ENCODE results near the gene FBXL20.

Gene FBXL20

GRCh38 chr17:39244600-39245570, 156.5 kb downstream of the FBXL20 start:
- DNase-seq = peak; percentile 98

- no peak for DNase-seq
Observed at GRCh38 chr17:39244016-39244599, 157.3 kb downstream of the FBXL20 start.

GRCh38 chr17:39243155-39243554, 158.3 kb downstream of the FBXL20 start:
- no peak for DNase-seq

GRCh38 chr17:39240631-39241030, 160.8 kb downstream of the FBXL20 start:
- DNase-seq = no peak

GRCh38 chr17:39239640-39240314, 161.6 kb downstream of the FBXL20 start:
- peak; percentile 83 for DNase-seq

- DNase-seq = peak; percentile 79
Observed at GRCh38 chr17:39238311-39238972, 163.0 kb downstream of the FBXL20 start.

GRCh38 chr17:39237586-39237985, 163.8 kb downstream of the FBXL20 start:
- no peak for DNase-seq

- DNase-seq = no peak
Observed at GRCh38 chr17:39236981-39237441, 164.4 kb downstream of the FBXL20 start.

- no peak for DNase-seq
Observed at GRCh38 chr17:39236450-39236927, 164.9 kb downstream of the FBXL20 start.

- peak; percentile 73 for DNase-seq
Observed at GRCh38 chr17:39235555-39236449, 165.6 kb downstream of the FBXL20 start.

GRCh38 chr17:39231591-39232551, 169.6 kb downstream of the FBXL20 start:
- peak; percentile 76 for DNase-seq

GRCh38 chr17:39231091-39231561, 170.3 kb downstream of the FBXL20 start:
- DNase-seq = no peak

- DNase-seq = no peak
Observed at GRCh38 chr17:39230361-39230760, 171.1 kb downstream of the FBXL20 start.

GRCh38 chr17:39229274-39229913, 172.0 kb downstream of the FBXL20 start:
- DNase-seq = no peak

- DNase-seq = no peak
Observed at GRCh38 chr17:39227364-39227919, 174.0 kb downstream of the FBXL20 start.

GRCh38 chr17:39225959-39226683, 175.3 kb downstream of the FBXL20 start:
- DNase-seq = peak; percentile 82

- DNase-seq = no peak
Observed at GRCh38 chr17:39225308-39225958, 176.0 kb downstream of the FBXL20 start, which contains the start of gene STAC2. Gene STAC2, minus strand, starts transcription at chr17:39225945. Its CDS starts 443 bp downstream, at chr17:39225502.

GRCh38 chr17:39224778-39225307, 176.6 kb downstream of the FBXL20 start:
- no peak for DNase-seq

All from stimulated activated CD8-positive, alpha-beta memory T cell treated with anti-CD3 and anti-CD28 coated beads, Interleukin-4, amount 100 ng/mL, for 48 hours (primary cell).